GM18526 (cell line): ENCODE data around the gene PRADC1.

Experiments
- POLR2A ChIP-seq: IDR thresholded peaks from 3 replicates; pipeline ENCODE4 v1.6.1; 2011; ENCODE audit not compliant: insufficient read length; ENCODE audit errors: extremely low read depth

Gene PRADC1

DNA sequence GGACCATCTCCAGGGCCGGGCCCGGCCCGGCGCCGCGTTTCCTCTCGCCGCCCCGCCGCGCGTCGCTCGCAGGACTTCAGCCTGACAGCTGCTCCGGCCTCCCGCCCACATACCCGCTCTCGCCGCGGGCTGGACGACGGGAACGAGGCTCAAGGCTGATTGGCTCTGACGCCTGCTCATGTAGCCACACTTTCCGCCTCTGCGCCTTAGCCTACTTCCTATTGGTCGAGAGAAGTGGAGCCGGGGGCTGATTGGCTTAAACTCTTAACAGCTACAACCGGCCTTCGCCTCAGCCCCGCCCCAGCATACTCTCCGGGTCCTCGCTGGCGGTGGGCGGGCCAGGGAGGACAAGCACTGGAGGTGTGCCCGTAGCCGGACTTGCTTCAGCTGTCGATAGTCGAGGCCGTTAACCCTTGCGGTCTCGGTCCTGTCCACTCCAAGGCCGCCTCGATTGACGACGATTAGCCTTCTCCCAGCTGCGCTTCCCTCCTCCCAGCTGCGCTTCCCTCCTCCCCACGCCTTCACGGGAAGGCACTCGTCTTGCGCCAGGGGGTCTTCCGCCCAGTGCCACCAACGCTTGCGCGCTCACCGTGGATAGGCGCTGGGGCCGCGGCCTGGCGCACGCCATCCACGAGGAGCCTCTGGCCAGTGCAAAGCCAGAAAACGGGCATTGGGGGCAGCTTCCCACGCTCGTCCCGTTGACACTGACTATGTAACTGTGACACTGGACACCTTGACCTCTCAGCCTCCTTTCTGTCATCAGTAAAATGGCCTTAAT lies at the start of gene PRADC1:
Gene PRADC1, minus strand, starts transcription at position 86 of the 778 bp plus-strand sequence. Its CDS starts 79 bp downstream, at position 7.
- peak; percentile 29 for TF ChIP-seq POLR2A

DNA sequence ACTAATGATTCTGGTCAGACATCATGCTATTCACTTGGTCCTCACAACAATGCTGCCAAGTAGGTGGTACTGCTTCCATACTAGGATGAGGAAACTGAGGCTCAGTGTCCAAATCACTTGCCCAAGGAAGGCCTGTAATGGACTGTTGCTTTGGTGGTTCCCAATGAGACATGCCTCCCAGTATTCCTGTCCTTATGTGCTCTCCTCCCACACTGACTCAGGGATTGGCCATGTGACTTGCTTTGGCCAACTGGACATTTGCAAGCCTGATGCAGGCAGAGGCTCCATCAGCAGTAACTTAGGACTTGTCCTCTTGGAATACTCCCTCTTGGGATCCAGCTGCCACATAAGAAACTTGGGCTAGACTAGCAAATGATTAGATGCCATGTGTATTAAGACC lies 48.2 kb upstream of the PRADC1 start:
- TF ChIP-seq POLR2A: no peak

DNA sequence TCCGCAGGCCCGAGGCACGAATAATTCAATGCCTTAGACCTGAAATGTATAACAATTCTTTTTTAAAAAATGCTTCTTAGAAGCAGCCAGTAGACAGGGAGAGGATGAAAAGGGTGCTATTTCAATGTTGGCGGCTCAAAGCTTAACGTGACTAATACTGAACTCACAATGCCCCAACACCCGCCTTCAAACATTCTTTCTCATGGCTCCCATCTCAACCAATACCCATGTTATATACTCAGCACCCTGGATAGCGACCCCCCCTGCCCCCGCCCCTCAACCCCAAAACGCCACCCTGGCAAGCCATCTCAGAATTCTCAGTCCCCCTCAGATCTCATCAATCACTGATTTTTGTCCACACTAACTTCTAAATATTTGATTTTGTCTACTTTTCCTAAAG lies 46.8 kb upstream of the PRADC1 start:
- no peak for TF ChIP-seq POLR2A

DNA sequence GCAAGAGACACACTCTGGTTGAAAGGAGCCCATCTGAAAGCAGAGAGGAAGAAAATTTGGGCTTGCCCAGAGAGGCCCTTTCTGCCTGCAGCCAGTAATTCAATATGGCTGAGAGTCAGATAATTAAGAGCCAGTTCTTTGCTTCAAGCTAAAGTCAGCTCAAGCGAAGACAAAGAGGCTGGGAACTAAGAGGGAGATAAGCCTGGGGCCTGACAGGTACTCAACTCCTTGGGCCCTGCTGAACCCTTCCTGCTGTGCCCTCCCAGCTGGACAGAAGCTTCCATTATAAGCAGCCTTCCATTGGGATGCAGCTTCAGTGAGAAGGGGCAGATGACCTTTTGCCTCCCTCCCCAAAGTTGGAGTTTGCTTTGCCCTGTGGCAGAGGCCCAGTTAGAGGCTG lies 39.2 kb upstream of the PRADC1 start:
- no peak for TF ChIP-seq POLR2A

DNA sequence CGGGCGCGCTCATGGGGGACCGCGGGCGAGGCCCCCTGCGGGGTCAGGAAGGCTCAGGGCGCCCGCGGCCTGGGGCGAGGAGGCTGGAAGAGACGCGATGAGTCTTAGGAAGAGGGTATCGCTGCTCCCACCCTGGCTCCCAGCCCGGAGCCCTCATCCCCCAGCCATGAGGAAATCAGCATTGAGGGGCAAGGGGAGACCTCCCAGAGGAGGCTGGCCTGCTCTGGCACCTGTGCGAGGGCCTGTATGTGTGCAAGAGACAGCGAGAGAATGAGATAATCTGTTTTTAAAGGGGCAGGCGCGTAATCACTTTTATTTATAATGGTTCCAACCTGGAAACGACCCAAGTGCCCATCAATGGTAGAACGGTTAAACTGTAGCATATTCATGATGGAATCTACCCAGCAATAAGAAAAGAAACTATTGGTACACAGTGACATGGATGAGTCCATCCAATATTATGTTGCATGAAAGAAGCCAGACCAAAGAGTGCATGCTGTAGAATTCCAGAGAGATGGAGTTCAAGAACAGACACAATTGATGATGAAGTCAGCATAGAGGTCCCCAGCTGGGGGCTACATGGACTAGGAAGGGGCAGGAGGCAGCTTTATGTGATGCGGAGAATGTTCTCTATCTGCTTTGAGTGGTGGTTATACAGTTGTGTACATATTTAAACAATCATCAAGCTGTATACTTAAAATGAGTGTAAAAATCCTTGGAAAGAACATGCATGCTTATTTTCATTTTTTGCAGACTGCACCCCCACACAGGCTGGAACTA lies 36.8 kb upstream of the PRADC1 start:
- no peak for TF ChIP-seq POLR2A

DNA sequence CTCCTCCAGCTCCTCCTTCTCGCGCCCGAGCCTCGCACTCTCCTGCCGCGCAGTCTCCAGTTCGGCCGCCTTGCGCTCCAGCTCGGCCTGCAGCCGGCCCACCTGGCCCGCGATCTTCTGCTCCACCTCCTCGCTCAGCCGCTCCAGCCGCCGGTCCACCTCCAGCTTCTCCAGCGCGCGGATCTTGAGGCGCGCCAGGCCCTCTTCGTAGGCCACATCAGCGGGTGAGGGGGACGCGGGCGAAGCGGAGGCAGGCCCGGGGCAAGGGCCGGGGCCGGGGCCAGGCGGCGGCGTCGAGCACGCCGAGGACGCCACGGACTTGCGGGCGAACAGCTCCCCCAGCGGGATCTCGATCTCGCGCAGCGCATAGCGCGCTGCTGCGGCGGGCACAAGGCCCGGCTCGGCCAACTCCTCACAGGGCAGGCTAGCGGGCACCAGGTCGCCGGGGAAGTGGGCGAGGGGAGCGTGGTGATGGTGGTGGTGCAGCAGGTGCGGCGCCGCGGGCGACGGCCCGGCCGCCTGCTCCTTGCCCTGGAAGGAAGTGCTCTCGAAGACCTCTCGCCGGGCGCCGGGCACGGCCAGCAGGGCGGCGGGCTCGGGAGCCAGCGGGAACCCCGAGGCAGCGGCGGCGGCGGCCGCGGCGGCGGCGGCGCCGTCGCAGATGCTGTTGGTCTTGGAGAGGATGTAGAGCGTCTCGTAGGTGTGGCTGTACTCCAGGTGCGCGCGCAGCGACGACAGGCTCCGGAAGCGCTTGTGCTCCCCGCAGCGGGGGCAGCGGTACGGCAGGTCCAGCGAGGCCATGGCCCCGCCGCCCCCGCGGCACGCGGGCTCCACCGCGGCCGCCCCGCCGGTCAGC lies 36.0 kb upstream of the PRADC1 start:
- no peak for TF ChIP-seq POLR2A

DNA sequence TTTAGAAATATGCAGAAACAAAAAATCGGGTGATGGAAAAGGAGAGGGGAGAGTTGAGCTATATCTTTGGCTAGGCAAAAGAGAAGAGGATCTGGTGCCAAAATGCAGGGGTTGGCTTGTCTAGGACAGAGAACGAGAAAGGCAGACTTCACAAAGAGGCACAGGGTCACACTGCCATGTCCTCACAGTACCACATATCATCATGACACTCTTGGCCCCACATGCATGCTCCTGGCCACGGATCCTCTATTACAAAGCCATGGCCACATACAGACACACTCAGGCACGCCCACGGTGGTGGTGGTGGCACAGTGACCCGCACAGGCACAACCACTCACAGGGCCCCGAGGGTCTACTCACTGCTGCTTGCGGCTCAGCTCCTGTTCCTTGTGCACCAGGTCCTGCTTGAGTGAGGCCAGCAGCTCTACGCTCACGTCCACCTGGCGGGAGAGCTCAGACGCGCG lies 35.4 kb upstream of the PRADC1 start:
- TF ChIP-seq POLR2A: no peak

DNA sequence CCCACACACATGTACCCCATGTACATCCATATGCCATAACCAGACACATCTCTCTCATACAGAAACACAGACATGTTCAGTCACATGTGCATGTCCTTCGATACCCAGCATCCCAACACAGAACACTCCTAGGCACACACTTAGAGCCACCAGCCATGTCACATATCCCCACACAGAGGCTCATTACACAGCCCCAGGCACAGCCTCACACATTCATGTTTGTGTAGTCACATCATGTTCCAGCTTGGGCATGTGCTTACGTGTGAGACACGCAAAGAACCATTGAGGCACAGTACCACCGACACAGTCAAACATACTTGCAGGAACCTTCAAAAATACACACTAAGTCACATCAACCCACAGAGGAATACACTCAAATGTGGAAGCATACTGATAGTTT lies 34.0 kb upstream of the PRADC1 start:
- TF ChIP-seq POLR2A: no peak

GRCh38 chr2:73266061-73266901 lies 33.2 kb upstream of the PRADC1 start:
- no peak for TF ChIP-seq POLR2A

DNA sequence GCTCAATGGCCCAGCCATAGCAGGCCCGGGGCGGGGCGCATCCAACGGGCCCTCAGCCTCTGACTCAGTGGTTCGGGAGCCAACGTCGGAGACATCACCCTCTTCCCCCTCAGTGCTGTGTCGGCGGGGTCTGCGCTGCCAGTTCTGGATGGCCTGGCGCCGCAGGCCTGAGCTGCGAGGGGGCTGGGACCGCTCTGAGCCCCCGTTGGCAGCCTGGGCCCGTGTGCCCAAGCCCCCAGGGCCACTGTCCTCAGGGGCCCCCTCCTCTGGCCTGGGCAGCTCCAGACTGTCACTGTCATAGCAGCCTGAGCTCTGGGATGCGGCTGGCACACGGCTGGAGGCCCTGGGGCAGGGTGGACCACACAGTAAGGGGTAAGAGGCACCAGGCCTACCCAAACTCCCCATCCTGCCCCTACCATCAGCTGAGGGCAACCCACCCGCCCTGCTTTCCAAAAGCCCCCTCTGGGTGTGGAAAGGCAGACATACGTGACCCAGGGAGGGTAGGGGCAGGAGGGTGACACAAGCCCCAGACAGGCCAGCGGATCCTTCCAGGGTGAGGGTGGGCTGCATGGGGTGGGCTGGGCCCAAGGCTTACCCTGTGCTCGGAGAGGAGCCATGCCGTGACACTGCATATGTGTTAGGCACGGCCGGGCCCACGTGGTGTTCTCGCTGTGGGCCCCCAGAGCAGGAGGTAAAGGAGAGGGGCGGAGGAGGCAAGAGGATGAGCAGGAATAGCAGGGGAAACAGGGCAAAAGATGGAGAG lies 32.4 kb upstream of the PRADC1 start:
- TF ChIP-seq POLR2A: no peak

- TF ChIP-seq POLR2A: no peak
Measured at GRCh38 chr2:73264783-73265182, 31.7 kb upstream of the PRADC1 start.

DNA sequence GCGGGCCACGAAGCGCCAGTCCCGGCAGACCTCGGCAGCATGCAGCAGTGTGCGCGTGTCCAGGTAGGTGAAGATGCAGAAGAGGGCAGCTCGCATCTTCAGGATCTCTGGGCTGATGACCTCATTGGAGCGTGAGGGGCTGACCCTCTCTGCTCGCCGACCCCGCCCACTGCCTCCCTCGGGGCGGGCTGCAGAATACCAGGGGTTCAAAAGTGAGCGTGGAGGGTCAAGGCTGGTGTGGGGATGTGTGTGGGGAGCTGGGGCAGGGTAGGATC lies 31.2 kb upstream of the PRADC1 start:
- TF ChIP-seq POLR2A: no peak

- no peak for TF ChIP-seq POLR2A
Measured at GRCh38 chr2:73263540-73264331, 30.7 kb upstream of the PRADC1 start.
